AG09309 (cell line): Measurements from ENCODE around the gene IER3.

Experiments used
- DNase-seq: peaks from one replicate; pipeline ENCODE4 v3.0.0-alpha.2; 2010; ENCODE audit warnings: low read depth
- H3K4me3 ChIP-seq: 2 replicates; pipeline ENCODE4 v1.5.1; 2011; ENCODE audit warnings: mild to moderate bottlenecking, low read depth, low read length, moderate library complexity; ENCODE audit not compliant: control insufficient read depth
- CTCF ChIP-seq: IDR thresholded peaks from 2 replicates; pipeline ENCODE4 v1.5.1; 2011; ENCODE audit warnings: mild to moderate bottlenecking, low read depth, low read length, inconsistent platforms; ENCODE audit not compliant: insufficient read depth, control insufficient read depth; ENCODE audit errors: missing control alignments

IER3 gene

DNA sequence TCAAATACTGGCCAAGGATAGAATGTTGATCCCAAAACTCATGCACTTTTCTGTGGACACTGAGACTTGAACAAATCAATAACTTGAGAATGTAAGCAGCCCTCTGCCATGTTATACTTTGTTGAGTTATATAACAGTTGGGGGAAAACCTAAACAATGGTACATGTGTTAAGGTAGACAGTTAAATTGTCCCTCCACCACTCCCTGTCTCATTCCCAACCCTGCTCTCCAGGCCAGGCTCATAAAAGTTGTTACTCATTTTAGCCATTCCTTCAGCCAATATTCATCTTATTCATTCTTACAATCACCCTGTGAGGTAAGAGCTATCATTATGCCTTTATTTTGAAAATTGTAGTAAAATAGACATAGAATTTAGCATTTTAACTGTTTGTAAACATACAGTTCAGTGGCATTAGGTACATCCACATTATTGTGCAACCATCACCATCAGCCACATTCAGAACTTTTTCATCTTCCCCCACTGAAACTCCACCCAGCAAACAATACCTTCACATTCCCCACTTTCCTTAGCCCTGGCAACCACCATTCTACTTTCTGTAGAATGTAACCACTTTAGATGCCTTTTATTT is 38.2 kb upstream of the IER3 start:
- TF ChIP-seq CTCF, result no peak
- peak; percentile 86 for DNase-seq
- no peak overlapping the region for H3K4me3 ChIP-seq

DNA sequence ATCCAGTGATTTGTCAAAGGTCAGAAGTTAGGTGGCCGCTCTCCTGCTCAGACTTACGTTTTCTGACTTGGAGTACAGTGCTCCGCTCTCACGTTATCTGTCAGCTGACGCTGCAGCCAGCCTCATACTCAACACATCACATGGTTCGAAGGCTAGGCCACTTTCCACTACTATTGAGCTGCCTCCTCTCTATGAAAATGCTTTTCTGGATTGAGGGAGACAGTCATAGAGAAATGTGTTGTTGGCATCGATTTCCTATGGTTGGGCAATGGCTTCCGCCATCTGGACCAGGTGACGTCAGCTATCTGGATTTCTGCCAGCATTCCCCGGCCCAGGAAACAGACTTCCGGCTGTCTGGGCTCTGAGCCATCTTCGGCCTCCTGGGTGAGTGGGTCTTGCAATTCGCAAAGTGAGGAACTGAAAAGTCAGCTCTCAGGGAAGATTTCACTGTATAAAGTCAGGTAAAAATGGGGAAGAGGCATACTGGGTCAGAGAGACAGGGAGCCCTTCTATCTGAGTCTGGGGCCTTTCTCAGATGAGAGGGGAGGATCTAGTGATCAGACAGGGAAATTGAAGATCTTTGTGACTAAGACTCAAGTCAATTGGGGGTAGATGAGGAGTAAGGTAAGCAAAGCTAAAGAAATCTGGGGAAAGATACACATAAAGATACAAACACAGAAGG is 37.5 kb upstream of the IER3 start:
- no peak for TF ChIP-seq CTCF
- peak; percentile 98 for DNase-seq
- H3K4me3 ChIP-seq, result no peak overlapping the region

GRCh38 chr6:30781395-30781742 is 37.0 kb upstream of the IER3 start:
- no peak for TF ChIP-seq CTCF
- DNase-seq, result no peak
- peak overlapping the region; percentile 21 for H3K4me3 ChIP-seq

DNA sequence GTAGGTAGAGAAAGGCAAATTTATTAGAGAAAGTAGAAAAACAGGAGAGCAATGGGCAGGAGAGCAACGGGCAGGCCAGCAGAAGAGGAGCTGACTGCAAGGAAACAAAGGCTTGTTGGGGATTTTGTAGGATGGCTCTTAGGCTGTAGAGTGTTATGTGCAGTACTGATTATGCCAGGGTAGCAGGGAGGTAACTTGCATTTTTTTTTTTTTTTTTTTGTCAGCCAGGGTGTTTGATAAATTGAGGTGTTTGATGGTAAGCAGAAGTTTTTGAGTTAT is 36.2 kb upstream of the IER3 start:
- no peak for TF ChIP-seq CTCF
- DNase-seq, result no peak
- H3K4me3 ChIP-seq, result no peak overlapping the region

- DNase-seq, result no peak
- TF ChIP-seq CTCF, result no peak
- H3K4me3 ChIP-seq, result no peak overlapping the region
These were observed 35.7 kb upstream of the IER3 start for GRCh38 chr6:30779850-30780641.

GRCh38 chr6:30778001-30778635 is 33.8 kb upstream of the IER3 start:
- no peak overlapping the region for H3K4me3 ChIP-seq
- TF ChIP-seq CTCF, result no peak
- DNase-seq, result no peak
